Cardiac muscle cell (in vitro differentiated cells and primary cell): ENCODE measurements around the gene JPH4. TPM values are rescaled to one million over a fixed set of nuclear protein-coding genes. Genes with fewer than 3 reads are reported as not detected.

Experiments used
- DNase-seq, 2 donors: peaks; one replicate each; pipeline versions ENCODE4 v3.0.0 to v3.0.0-alpha.2; 2010 to 2017; ENCODE audit warnings: low read depth in 1 of 2, low spot score in 1 of 2
- H3K27ac ChIP-seq: fragments of 200-600 bp; sonication (generic); 2 replicates; pipeline ENCODE4 v1.5.1; 2016
- H3K27me3 ChIP-seq: fragments of 200-600 bp; sonication (generic); 2 replicates; pipeline ENCODE4 v1.6.0; 2016; ENCODE audit warnings: control low read depth
- H3K36me3 ChIP-seq: fragments of 200-600 bp; sonication (generic); 2 replicates; pipeline ENCODE4 v1.5.1; 2016; ENCODE audit warnings: control low read depth
- H3K4me1 ChIP-seq: fragments of 200-600 bp; sonication (generic); 2 replicates; pipeline ENCODE4 v1.8.1; 2017; ENCODE audit warnings: low read depth, mild to moderate bottlenecking, mixed run types
- H3K4me3 ChIP-seq: fragments of 200-600 bp; sonication (generic); 2 replicates; pipeline ENCODE4 v1.5.1; 2016; ENCODE audit warnings: mild to moderate bottlenecking
- H3K9me3 ChIP-seq: fragments of 200-600 bp; sonication (generic); 2 replicates; pipeline ENCODE4 v1.5.1; 2017; ENCODE audit warnings: low read depth, mild to moderate bottlenecking, control low read depth
- CTCF ChIP-seq: IDR thresholded peaks from 2 replicates; pipeline ENCODE4 v1.5.1; 2012; ENCODE audit warnings: low read depth, mild to moderate bottlenecking, low read length
- polyA plus RNA-seq: library from polyadenylated mRNA; unstranded; fragments of >200 nt; fragmentation: Nextera tagmentation; extraction: Ambion mirVana; gene quantifications from 2 replicates; pipeline ENCODE4 v1.2.1, GENCODE V29; 2016
- total RNA-seq: library from RNA; depleted of rRNA; stranded (reverse); fragments of >200 nt; gene quantifications from 2 replicates; pipeline ENCODE4 v1.2.3, GENCODE V29; 2016

JPH4 gene
- total and polyA plus RNA-seq, 2 experiments from 2014 or later = 0.53 to 0.63 TPM

DNA sequence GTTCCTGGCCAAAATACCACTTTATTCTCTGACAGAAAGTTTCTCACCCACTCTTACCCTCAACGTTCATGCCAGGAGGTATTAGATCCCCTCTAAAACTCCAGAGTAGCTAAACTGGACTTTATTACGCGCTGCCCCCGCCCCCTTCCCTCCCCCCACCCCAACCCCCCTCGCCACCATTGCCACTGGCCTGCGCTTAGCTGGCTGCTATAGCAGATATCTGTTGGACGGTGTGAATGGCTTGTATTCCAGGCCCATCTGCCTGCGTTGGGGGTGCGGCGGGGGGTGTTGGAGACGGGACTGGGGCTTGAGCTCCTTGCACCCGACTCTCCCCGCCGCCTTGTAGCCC lies 23.1 kb downstream of the JPH4 start:
- TF ChIP-seq CTCF = no peak
- Histone ChIP-seq H3K4me1 (peaks cover 10% of the 10 kb centered on the region), H3K9me3 (no peaks in the 10 kb centered on the region), H3K27ac (peak overlapping the region; percentile 94), H3K36me3 (peaks cover 8% of the 10 kb centered on the region), H3K4me3 (peak overlapping the region; percentile 76), H3K27me3 (no peaks in the 10 kb centered on the region)
- DNase-seq = no peak

DNA sequence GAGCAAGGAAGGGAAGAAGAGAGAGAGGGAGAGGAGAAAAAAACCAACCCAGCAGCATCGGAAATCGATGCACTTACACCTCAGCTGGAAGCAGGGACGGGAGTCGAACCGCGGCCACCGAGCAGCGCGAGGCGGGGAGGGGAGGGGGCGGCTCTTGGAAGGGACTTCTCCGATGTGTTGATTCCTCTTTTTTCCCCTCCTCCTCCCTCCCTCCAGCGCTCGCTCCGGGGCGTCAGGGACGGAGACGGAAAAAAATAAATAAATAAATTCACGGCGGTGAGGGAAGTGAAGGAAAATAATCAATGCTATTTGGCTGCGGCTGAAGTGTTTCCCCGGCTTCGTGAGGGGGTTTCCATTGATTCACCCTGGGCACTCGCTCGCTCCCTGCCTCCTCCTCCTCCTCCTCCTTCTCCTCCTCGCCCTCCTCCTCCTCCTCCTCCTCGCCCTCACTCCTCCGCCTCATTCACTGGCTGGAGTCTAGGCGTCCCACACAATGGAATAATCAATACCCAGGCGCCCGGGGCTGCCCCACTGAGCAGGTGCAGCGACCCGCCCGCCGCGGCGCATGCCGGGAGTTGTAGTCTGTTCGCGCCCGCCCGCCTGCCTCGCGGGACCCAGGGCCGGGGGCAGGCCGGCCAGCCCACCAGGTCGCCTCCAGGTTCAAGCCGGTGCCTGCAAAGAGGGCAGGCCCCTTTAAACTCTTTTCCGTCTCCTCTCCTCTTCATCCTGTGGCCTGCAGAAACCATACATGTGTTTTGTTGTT lies 27.1 kb downstream of the JPH4 start, which contains the start of gene ZFHX2:
Gene ZFHX2 (minus strand): TSS at position 500 of the 763 bp plus-strand sequence. CDS start 16,440 bp downstream, outside the sequence.
- no peaks in the 10 kb centered on the region for H3K27me3 ChIP-seq
- H3K4me3 ChIP-seq = peak within 1 kb of the TSS; percentile 72

DNA sequence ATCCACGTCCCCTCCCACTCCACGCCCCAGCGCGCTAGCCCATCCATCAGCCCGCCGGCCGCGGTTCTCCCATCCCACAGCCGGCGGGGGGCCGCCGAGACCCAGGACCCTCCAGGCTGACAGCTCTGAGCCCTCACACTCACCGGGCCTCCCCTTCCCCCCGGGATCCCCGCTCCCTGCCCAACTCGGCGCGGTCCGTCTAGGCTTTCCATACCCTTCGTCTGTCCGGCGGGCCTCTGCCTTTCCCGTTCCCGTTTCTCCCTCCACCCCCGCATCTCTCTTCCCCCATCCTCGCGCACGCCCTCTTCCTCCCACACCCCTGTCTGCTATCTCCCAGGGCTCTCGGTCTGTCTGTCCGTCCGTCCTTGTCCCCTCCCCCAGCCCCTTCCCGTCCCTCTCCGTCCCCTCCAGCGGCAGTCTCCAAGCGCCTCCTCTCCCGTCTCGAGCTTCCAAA lies 27.8 kb downstream of the JPH4 start:
- H3K36me3 ChIP-seq = no peaks in the 10 kb centered on the region
- H3K27ac ChIP-seq = peak overlapping the region; percentile 71
- H3K9me3 ChIP-seq = no peaks in the 10 kb centered on the region
- TF ChIP-seq CTCF = no peak
- H3K4me3 ChIP-seq = peak overlapping the region; percentile 72
- H3K27me3 ChIP-seq = no peaks in the 10 kb centered on the region
- peaks cover 4% of the 10 kb centered on the region for H3K4me1 ChIP-seq
- peak in 1 of 2 donors; percentile 15 for DNase-seq

More for the DNA sequence above, 27.1 kb downstream of the JPH4 start, which contains the start of gene ZFHX2:
- H3K9me3 ChIP-seq = no peaks in the 10 kb centered on the region
- peaks cover 5% of the 10 kb centered on the region for H3K4me1 ChIP-seq
- DNase-seq = peak; percentile 42 to 90
- peak within 1 kb of the TSS; percentile 71 for H3K27ac ChIP-seq
- no peak for TF ChIP-seq CTCF
- H3K36me3 ChIP-seq = no peaks in the 10 kb centered on the region

- DNase-seq = no peak
- H3K9me3 ChIP-seq = no peaks in the 10 kb centered on the region
- peaks cover 7% of the 10 kb centered on the region for H3K4me1 ChIP-seq
- TF ChIP-seq CTCF = no peak
- H3K4me3 ChIP-seq = peak overlapping the region; percentile 72
- H3K36me3 ChIP-seq = no peaks in the 10 kb centered on the region
- no peak overlapping the region for H3K27ac ChIP-seq
- H3K27me3 ChIP-seq = no peaks in the 10 kb centered on the region
Observed at GRCh38 chr14:23550131-23550811, 28.3 kb downstream of the JPH4 start.

- Histone ChIP-seq H3K4me3 (no peak overlapping the region), H3K9me3 (no peaks in the 10 kb centered on the region), H3K27ac (no peak overlapping the region), H3K4me1 (peaks cover 14% of the 10 kb centered on the region), H3K27me3 (no peaks in the 10 kb centered on the region), H3K36me3 (no peaks in the 10 kb centered on the region)
- no peak for TF ChIP-seq CTCF
- DNase-seq = peak in 1 of 2 donors; percentile 51
Observed at GRCh38 chr14:23548351-23549318, 30.0 kb downstream of the JPH4 start.
